SK-N-SH (cell line): ENCODE measurements around the gene GAP43.

Experiments
- CTCF ChIP-seq: fragments of 200-600 bp; sonication (generic); IDR thresholded peaks from 2 replicates; pipeline ENCODE4 v1.6.1; 2017; ENCODE audit warnings: antibody characterized with exemption, mild to moderate bottlenecking, moderate library complexity
- EP300 ChIP-seq, 2 experiments: IDR thresholded peaks; 2 replicates each; pipeline versions ENCODE4 v1.4.0 to v1.6.1; 2012; ENCODE audit warnings: borderline replicate concordance in 1 of 2, low read depth in 1 of 2, low read length in 1 of 2
- PBX3 ChIP-seq: IDR thresholded peaks from 2 replicates; pipeline ENCODE4; 2012
- POLR2AphosphoS5 ChIP-seq: IDR thresholded peaks from 2 replicates; pipeline ENCODE4 v1.6.1; 2012; ENCODE audit warnings: low read depth, low read length
- REST ChIP-seq: IDR thresholded peaks from 2 replicates; pipeline ENCODE4 v1.6.1; 2012; ENCODE audit warnings: mild to moderate bottlenecking, low read depth, low read length, moderate library complexity
- SIN3A ChIP-seq: IDR thresholded peaks from 2 replicates; pipeline ENCODE4 v1.6.1; 2012; ENCODE audit warnings: low read depth, mild to moderate bottlenecking, low read length, moderate library complexity, borderline replicate concordance
- SMC3 ChIP-seq: IDR thresholded peaks from 2 replicates; pipeline ENCODE4 v1.6.1; 2012; ENCODE audit warnings: low read depth, low read length, improper control_type of control experiment
- ZBTB33 ChIP-seq: IDR thresholded peaks from 2 replicates; pipeline ENCODE4 v1.4.0; 2012; ENCODE audit warnings: low read depth, borderline replicate concordance

GRCh38 chr3:115638991-115639390 is 15.7 kb downstream of the GAP43 start:
- no peak for TF ChIP-seq SIN3A
- TF ChIP-seq PBX3 = no peak
- TF ChIP-seq EP300 (IDR thresholded peaks at IDR 0.05; ENCODE audit: borderline replicate concordance in 1 of 2, low read depth in 1 of 2, low read length in 1 of 2) = no peak
- no peak for TF ChIP-seq CTCF
- no peak for TF ChIP-seq ZBTB33
- no peak for TF ChIP-seq SMC3
- TF ChIP-seq POLR2AphosphoS5 = no peak
- no peak for TF ChIP-seq REST
